Skin epidermis (tissue), 12 donors: ENCODE results near the gene GUCY2D.

ENCODE experiments used
- H3K27ac ChIP-seq, 21 experiments: fragments of 200-600 bp; sonication (generic) in 11 of 21; one replicate each; pipeline ENCODE4 v1.5.0; 2020; ENCODE audit warnings: mild to moderate bottlenecking in 3 of 21, inconsistent platforms in 2 of 21, moderate library complexity in 2 of 21
- H3K4me3 ChIP-seq, 7 experiments: fragments of 200-600 bp; sonication (generic) in 2 of 7; one replicate each; pipeline ENCODE4 v1.5.0; 2020; ENCODE audit warnings: inconsistent platforms in 2 of 7, mild to moderate bottlenecking in 2 of 7, moderate library complexity in 1 of 7

The GUCY2D gene

DNA sequence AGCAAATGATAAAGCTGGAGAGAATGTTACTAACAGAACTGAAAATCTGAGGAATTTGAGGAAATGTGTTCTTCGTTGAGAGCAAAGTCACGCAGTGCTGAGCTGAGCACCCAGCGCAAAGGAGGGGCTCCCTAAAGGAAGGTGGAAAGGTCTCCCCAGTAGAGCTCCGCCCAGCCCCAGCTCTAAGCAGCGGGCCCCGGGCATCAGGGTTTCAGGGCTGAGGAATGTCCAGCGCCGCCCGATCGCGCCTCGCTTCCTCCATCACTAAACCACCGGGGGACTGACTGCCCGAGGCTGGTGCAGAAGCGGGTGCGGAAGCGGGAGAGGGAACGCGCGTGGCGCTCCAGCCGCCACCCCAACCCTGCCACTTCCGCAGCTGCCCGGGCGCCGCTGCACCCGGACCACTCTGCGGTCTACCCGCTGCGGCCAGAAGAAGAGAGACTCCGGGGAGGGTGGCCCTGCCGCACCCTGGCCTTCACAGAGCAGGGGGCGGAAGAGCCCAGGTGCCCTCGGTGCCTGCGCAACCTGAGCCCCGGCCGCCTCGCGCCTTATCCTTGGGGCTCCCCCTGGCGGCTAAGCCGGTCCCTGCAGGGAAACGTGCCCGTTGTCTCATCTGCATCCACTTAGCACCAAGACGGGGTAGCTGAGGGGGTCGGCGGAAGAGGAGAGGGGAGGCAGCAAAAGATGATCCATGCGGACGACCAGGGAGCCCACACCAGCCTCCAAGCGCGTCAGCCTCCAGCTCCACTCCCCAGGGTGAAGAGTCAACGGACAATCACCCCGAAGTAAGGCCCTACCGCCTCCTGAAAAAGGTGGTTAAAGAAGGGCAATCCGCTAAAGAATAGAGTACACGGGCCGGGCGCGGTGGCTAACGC is 12.4 kb upstream of the GUCY2D start:
- Histone ChIP-seq H3K27ac (peak overlapping the region in 19 of 21 experiments; percentile 21 to 90 (median 74)), H3K4me3 (peak overlapping the region; percentile 36 to 66 (median 56))

- no peak overlapping the region for H3K4me3 ChIP-seq
- no peak overlapping the region for H3K27ac ChIP-seq
Measured at GRCh38 chr17:7992516-7992915, 9.9 kb upstream of the GUCY2D start.

DNA sequence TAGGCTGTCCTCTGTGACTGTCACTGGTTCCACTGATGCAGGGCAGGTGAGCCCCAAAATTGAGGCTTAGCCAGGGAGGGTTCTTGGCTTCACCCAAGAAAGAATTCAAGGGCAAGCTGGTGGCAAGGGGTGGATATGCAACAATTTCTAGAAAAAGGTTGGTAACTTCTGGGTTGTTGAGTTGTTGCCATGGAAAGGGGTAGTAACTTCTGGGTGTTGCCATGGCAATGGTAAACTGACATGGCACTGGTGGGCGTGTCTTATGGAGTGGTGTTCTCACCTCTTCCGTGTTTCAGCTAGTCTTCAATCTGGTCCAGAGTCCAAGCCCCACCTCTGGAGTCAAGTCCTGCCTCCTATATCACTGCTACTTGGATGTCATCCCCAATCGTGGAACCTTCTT is 9.5 kb upstream of the GUCY2D start:
- Histone ChIP-seq H3K4me3 (no peak overlapping the region), H3K27ac (no peak overlapping the region)

GRCh38 chr17:7993972-7994589 is 8.3 kb upstream of the GUCY2D start:
- H3K27ac ChIP-seq, result no peak overlapping the region

DNA sequence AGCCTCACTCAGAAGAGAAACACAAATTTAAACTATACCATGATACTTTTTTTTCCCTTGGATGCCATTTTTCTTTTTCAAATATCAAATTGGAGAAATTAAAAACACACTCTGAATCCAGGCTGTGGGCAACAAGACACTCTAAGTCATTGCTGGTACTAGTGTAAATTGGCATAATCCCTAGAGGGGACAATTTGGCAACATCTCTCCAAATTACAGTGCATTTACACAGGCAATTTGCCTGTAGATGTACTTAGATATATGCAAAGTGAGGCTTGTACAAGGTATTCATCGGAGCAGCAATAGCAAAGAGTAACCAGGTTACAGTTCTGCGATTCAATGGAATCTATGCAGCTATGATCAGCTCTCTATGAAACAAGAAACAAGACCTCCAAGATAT is 6.7 kb upstream of the GUCY2D start:
- Histone ChIP-seq H3K4me3 (no peak overlapping the region), H3K27ac (no peak overlapping the region)

More at GRCh38 chr17:7993972-7994589, 8.3 kb upstream of the GUCY2D start:
- H3K4me3 ChIP-seq, result no peak overlapping the region

GRCh38 chr17:7997186-7997585 is 5.2 kb upstream of the GUCY2D start:
- Histone ChIP-seq H3K27ac (no peak overlapping the region), H3K4me3 (no peak overlapping the region)

GRCh38 chr17:8002721-8003593 is 542 bp downstream of the GUCY2D start:
- Histone ChIP-seq H3K4me3 (peak overlapping the region in 1 of 7 experiments; percentile 3), H3K27ac (no peak overlapping the region)

DNA sequence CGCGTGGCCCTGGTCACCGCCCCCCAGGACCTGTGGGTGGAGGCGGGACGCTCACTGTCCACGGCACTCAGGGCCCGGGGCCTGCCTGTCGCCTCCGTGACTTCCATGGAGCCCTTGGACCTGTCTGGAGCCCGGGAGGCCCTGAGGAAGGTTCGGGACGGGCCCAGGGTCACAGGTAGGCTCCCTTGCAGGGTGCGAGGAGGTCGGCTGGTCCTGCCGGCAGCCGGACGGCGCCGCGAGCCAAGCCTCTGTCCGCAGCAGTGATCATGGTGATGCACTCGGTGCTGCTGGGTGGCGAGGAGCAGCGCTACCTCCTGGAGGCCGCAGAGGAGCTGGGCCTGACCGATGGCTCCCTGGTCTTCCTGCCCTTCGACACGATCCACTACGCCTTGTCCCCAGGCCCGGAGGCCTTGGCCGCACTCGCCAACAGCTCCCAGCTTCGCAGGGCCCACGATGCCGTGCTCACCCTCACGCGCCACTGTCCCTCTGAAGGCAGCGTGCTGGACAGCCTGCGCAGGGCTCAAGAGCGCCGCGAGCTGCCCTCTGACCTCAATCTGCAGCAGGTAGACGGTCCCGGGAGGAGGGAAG is 1.3 kb downstream of the GUCY2D start:
- Histone ChIP-seq H3K27ac (no peak overlapping the region), H3K4me3 (no peak overlapping the region)

DNA sequence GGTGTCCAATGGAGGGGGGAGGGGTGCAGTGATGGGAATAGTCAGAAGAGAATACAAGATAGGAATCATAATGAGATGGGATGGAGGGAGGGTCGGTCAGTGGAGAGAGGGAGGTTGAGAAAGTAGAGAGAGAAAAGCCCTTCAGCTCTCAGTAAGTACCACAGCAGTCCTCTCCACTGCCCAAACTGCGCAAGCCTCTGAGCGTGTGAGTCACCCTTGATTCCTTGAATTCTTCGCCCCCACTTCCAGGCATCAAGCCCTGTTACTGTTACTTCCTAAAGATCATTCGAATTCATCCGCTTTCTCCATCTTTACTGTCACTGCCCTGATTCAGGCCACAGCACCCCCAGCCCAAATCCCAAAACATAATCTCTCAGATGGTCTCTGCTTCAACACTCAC is 2.5 kb downstream of the GUCY2D start:
- no peak overlapping the region for H3K4me3 ChIP-seq

GRCh38 chr17:8005357-8005756 is 2.9 kb downstream of the GUCY2D start:
- Histone ChIP-seq H3K4me3 (no peak overlapping the region), H3K27ac (no peak overlapping the region)

More for the DNA sequence above, 2.5 kb downstream of the GUCY2D start:
- no peak overlapping the region for H3K27ac ChIP-seq

DNA sequence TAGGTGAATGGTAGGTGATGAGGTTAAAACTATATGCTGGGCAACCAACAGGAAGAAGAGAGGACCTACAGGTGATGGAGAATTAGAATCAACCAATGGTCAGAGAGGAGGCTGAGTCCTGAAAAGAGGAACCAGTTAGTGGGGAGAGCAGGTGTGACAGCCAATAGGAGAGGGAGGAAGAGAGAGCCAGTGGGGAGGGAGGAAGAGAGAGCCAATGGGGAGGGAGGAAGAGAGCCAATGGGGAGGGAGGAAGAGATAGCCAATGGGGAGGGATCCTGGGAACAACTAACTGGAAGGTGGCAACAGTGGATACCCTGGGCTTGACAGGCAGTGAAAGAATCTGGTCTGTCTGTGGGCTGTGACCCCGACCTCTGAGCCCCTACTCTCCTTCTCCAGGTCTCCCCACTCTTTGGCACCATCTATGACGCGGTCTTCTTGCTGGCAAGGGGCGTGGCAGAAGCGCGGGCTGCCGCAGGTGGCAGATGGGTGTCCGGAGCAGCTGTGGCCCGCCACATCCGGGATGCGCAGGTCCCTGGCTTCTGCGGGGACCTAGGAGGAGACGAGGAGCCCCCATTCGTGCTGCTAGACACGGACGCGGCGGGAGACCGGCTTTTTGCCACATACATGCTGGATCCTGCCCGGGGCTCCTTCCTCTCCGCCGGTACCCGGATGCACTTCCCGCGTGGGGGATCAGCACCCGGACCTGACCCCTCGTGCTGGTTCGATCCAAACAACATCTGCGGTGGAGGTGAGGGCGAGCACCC is 3.7 kb downstream of the GUCY2D start:
- Histone ChIP-seq H3K27ac (no peak overlapping the region), H3K4me3 (no peak overlapping the region)

GRCh38 chr17:8006836-8007680 is 4.6 kb downstream of the GUCY2D start:
- H3K27ac ChIP-seq, result no peak overlapping the region
- H3K4me3 ChIP-seq, result no peak overlapping the region

GRCh38 chr17:8007836-8008235 is 5.4 kb downstream of the GUCY2D start:
- no peak overlapping the region for H3K27ac ChIP-seq

GRCh38 chr17:8012045-8012580 is 9.7 kb downstream of the GUCY2D start:
- Histone ChIP-seq H3K27ac (no peak overlapping the region), H3K4me3 (no peak overlapping the region)

More at GRCh38 chr17:8007836-8008235, 5.4 kb downstream of the GUCY2D start:
- H3K4me3 ChIP-seq, result no peak overlapping the region

DNA sequence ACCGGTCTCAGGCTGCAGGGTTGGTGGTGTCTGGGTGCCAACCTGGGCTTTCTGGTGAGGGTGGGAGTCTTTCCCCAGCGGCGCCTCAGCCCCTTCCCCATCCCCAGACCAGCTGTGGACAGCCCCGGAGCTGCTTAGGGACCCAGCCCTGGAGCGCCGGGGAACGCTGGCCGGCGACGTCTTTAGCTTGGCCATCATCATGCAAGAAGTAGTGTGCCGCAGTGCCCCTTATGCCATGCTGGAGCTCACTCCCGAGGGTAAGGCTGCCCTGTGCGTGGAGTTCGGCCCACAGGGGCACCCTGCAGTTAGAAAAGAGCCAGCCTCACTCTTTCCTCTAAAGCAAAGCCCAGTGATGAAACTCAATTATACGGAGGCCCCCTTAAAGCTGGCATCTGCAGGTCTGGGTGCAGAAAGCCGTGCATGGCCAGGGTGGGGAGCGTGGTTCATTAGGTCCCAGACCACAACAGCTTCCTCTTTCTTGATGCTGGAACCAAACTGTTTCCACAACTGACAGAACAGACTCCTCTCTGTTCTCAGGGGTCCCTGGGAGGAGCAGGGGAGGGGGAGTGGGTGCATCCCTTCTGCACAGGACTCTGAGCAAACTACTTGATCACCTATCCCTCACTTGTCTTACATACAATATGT is 10.7 kb downstream of the GUCY2D start:
- no peak overlapping the region for H3K27ac ChIP-seq

DNA sequence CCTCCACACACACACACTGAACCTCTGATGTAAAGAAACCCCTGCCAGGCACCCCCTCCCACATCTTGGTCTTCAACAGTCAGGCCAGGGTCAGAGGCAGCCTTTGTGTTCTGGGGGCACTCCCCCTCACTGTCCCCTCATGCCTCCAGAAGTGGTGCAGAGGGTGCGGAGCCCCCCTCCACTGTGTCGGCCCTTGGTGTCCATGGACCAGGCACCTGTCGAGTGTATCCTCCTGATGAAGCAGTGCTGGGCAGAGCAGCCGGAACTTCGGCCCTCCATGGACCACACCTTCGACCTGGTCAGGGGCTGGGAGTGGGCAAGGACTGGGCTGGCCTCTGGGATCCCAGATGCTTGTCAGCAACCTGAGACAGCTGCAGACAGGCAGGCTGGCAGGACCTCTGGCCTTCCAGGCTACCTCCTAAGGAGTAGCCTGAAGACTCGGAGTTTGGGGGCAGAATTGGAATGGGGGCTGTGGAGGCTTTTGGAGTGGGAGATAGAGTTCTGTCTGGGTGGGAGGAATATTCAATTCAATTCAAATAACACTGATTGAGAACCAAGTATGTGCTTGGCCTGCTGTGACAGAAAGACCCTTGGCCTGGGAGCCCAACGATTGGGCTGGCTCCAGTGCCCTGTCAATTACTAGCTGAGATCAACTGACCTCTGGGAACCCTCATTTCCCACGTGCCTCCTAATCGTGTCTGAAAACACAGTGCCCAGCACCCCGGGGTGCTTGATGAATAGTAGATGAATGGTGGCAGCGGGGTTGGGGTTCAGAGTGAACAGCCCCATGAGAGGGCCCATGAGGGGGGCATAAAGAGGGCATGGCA is 11.5 kb downstream of the GUCY2D start:
- H3K4me3 ChIP-seq, result no peak overlapping the region
- H3K27ac ChIP-seq, result no peak overlapping the region

More for the DNA sequence above, 10.7 kb downstream of the GUCY2D start:
- no peak overlapping the region for H3K4me3 ChIP-seq

DNA sequence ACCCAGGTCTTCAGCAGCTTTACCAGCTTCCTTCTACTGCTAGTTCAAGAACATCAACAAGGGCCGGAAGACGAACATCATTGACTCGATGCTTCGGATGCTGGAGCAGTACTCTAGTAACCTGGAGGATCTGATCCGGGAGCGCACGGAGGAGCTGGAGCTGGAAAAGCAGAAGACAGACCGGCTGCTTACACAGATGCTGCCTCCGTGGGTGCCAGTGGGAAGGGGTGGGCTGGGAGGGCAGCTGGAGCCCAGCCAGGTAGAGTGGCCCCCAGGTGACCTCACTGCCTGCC is 12.1 kb downstream of the GUCY2D start:
- H3K27ac ChIP-seq, result no peak overlapping the region
- no peak overlapping the region for H3K4me3 ChIP-seq
